Activated CD4-positive, alpha-beta T cell treated with anti-CD3 and anti-CD28 coated beads for 24 hours (primary cell): Measurements from ENCODE around the gene ATP2B2.

Experiments
- DNase-seq, 2 donors: peaks; one replicate each; pipeline ENCODE4 v3.0.0-alpha.2; 2020; ENCODE audit warnings: low read depth in 2 of 2

ATP2B2 gene

GRCh38 chr3:10469441-10470119 is 35.8 kb downstream of the ATP2B2 start:
- no peak for DNase-seq

GRCh38 chr3:10468613-10469354 is 36.6 kb downstream of the ATP2B2 start:
- DNase-seq: no peak

GRCh38 chr3:10467904-10468612 is 37.3 kb downstream of the ATP2B2 start:
- DNase-seq: no peak

GRCh38 chr3:10467204-10467603 is 38.2 kb downstream of the ATP2B2 start:
- DNase-seq: no peak

GRCh38 chr3:10466186-10466585 is 39.2 kb downstream of the ATP2B2 start:
- no peak for DNase-seq

- no peak for DNase-seq
Observed at GRCh38 chr3:10465161-10465560, 40.2 kb downstream of the ATP2B2 start.

- no peak for DNase-seq
Observed at GRCh38 chr3:10463533-10464434, 41.6 kb downstream of the ATP2B2 start.

GRCh38 chr3:10462641-10463532 is 42.5 kb downstream of the ATP2B2 start:
- no peak for DNase-seq

GRCh38 chr3:10460951-10461545 is 44.3 kb downstream of the ATP2B2 start:
- no peak for DNase-seq

- peak; percentile 13 to 19 for DNase-seq
Observed at GRCh38 chr3:10459954-10460754, 45.2 kb downstream of the ATP2B2 start.

- DNase-seq: no peak
Observed at GRCh38 chr3:10457560-10457959, 47.8 kb downstream of the ATP2B2 start.

- DNase-seq: no peak
Observed at GRCh38 chr3:10456981-10457380, 48.4 kb downstream of the ATP2B2 start.

- DNase-seq: no peak
Observed at GRCh38 chr3:10455545-10455914, 49.9 kb downstream of the ATP2B2 start.

- no peak for DNase-seq
Observed at GRCh38 chr3:10454907-10455544, 50.4 kb downstream of the ATP2B2 start.

GRCh38 chr3:10453431-10454163 is 51.8 kb downstream of the ATP2B2 start:
- DNase-seq: no peak

- DNase-seq: no peak
Observed at GRCh38 chr3:10450494-10451440, 54.6 kb downstream of the ATP2B2 start.

GRCh38 chr3:10449436-10449835 is 56.0 kb downstream of the ATP2B2 start:
- no peak for DNase-seq
